Measurements from ENCODE around the gene AGPAT3. TPM values are rescaled to one million over a fixed set of nuclear protein-coding genes. Genes with fewer than 3 reads are reported as not detected.

AGPAT3 gene
- total and polyA plus RNA-seq, 10 of the 15 experiments (the other 5 are each of a cell fraction or from before 2014, with no cell fraction given), result 1.2 to 110 (median 30.8) TPM

DNA sequence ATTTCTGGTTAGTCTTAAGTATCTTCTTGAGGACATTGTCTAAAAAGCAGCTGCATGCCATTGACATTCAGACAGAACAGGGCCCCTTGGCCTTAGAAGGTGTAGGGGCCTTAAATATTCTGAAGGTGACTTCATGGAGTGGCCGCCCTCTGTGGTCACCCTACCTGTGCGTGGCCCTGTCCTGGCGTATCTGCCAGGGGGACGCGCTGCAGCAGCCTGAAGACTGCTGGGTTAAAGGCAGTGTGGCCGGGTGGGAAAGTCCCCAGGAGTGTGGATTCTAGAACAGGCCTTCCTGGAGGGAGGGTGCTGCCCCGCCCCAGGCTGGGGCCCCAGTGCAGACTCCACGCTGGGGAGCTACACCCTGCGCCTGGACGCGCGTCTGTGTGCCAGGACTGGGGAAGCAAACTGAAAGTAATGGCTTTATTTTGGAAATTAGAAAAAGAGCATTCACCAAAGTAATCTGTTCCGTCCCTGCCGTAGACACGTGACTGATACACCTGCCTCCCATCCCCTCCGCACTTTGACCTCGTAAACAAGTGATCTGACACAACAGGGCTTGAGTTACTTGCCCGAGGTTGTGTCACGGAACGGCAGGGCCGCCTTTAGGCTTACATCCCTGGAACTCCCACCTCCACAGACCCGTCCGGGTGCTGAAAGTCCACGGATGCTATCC, 1.8 kb downstream of the AGPAT3 start:
- H3K79me2 ChIP-seq (ENCODE audit: control insufficient read depth, insufficient read depth, low read length), result peaks cover 68% of the 10 kb centered on the region
- no TSS peak for BruUV-seq (replicated peaks)
- ATAC-seq, result peak; percentile 85
- SMC1A ChIA-PET (ENCODE audit: uncharacterized antibody, unreplicated experiment), result interaction anchor here (1.1 to 1.6 kb wide), 4 partner anchors 13 to 54 kb away, joined by 3 to 12 read pairs (median 5); no protein-coding TSS in a partner anchor
- in situ Hi-C loops (cut with MboI), result no loop called here
- CTCF ChIA-PET, result interaction anchor here (0.7 to 1.3 kb wide), 5 partner anchors 31 to 75 kb away, joined by 3 to 6 read pairs (median 4); no protein-coding TSS in a partner anchor
- no peak for FAIRE-seq
- peak; percentile 50 for DNase-seq (ENCODE audit: low read depth, low spot score)
- H3K4me1 ChIP-seq (ENCODE audit: control insufficient read depth, insufficient read depth, low read length), result peaks cover 15% of the 10 kb centered on the region
- H3K9ac ChIP-seq (ENCODE audit: control insufficient read depth, insufficient read depth, low read length), result peak overlapping the region; percentile 88
- H3K27me3 ChIP-seq (replicated peaks in 1 of 2; ENCODE audit: control insufficient read depth in 2 of 2, insufficient read depth in 2 of 2, low read length in 1 of 2), result no peaks in the 10 kb centered on the region
- H3K9me3 ChIP-seq (replicated peaks; ENCODE audit: control insufficient read depth, insufficient read depth, low read length), result no peaks in the 10 kb centered on the region; the same call in 2 of the 3 replicates
- peak overlapping the region; percentile 85 for H3K27ac ChIP-seq (ENCODE audit: control insufficient read depth, insufficient read depth)
- no peak overlapping the region for H2AFZ ChIP-seq (ENCODE audit: control insufficient read depth, low read depth, low read length)
- RAD21 ChIA-PET (ENCODE audit: unreplicated experiment), result interaction anchor here (0.6 to 1.9 kb wide), 6 partner anchors 14 to 432 kb away, joined by 3 to 17 read pairs (median 4); no protein-coding TSS in a partner anchor
- peak overlapping the region; percentile 89 for H3K4me2 ChIP-seq (ENCODE audit: control insufficient read depth, insufficient read depth)
- WGBS (ENCODE audit: insufficient coverage, insufficient replicate concordance, low lambda C conversion rate, missing lambda C conversion rate), result 45% methylated on average over 24 of the region's 24 CpGs
- 0 out of 2 replicates have a peak, but pooled peaks cover 3% of the 10 kb centered on the region for H4K20me1 ChIP-seq (ENCODE audit: control insufficient read depth, insufficient read depth)
- H3K36me3 ChIP-seq (ENCODE audit: control insufficient read depth in 2 of 2, insufficient read depth in 2 of 2, low read length in 1 of 2), result peaks cover 3 to 11% of the 10 kb centered on the region in 2 experiments; a peak in 2 of 4 replicates
- intact Hi-C loops (cut with micrococcal nuclease; ENCODE audit: unreplicated experiment), result loop anchor here (2.0 kb wide), 2 partner anchors 52 to 72 kb away; no protein-coding TSS in a partner anchor
- H3K4me3 ChIP-seq, result peak overlapping the region; percentile 75
- POLR2A ChIA-PET, result interaction anchor here (0.7 to 1.5 kb wide), 6 partner anchors 9 to 85 kb away, joined by 3 to 7 read pairs (median 6); no protein-coding TSS in a partner anchor
- TF ChIP-seq, protein P1, sequence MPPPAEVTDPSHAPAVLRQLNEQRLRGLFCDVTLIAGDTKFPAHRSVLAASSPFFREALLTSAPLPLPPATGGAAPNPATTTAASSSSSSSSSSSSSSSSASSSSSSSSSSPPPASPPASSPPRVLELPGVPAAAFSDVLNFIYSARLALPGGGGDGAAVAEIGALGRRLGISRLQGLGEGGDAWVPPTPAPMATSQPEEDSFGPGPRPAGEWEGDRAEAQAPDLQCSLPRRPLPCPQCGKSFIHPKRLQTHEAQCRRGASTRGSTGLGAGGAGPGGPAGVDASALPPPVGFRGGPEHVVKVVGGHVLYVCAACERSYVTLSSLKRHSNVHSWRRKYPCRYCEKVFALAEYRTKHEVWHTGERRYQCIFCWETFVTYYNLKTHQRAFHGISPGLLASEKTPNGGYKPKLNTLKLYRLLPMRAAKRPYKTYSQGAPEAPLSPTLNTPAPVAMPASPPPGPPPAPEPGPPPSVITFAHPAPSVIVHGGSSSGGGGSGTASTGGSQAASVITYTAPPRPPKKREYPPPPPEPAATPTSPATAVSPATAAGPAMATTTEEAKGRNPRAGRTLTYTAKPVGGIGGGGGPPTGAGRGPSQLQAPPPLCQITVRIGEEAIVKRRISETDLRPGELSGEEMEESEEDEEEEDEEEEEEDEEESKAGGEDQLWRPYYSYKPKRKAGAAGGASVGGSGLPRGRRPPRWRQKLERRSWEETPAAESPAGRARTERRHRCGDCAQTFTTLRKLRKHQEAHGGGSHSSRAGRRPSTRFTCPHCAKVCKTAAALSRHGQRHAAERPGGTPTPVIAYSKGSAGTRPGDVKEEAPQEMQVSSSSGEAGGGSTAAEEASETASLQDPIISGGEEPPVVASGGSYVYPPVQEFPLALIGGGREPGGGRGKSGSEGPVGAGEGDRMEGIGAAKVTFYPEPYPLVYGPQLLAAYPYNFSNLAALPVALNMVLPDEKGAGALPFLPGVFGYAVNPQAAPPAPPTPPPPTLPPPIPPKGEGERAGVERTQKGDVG (CRISPR knock-in tag; IDR thresholded peaks at IDR 0.05), result no peak
- TF ChIP-seq TCF3 (IDR thresholded peaks at IDR 0.05; ENCODE audit: borderline replicate concordance, insufficient read depth, low read depth, low read length) (no peak), EZH2 (IDR thresholded peaks at IDR 0.05; ENCODE audit: borderline replicate concordance, control insufficient read depth, low read depth, low read length) (no peak), STAT1 (conservative IDR thresholded peaks at IDR 0.05) (0 out of 2 replicates have a peak, but pooled peaks have one; percentile 31), RELA (IDR thresholded peaks at IDR 0.05; ENCODE audit: borderline replicate concordance, partially characterized antibody) (peak; percentile 50), POLR2AphosphoS2 (IDR thresholded peaks at IDR 0.05; ENCODE audit: low read depth, low read length) (0 out of 2 replicates have a peak, but pooled peaks have one; percentile 38), NR2C1 (IDR thresholded peaks at IDR 0.05) (peak; percentile 57), HCFC1 (IDR thresholded peaks at IDR 0.05; ENCODE audit: low read length) (0 out of 2 replicates have a peak, but pooled peaks have one; percentile 13), TARDBP (IDR thresholded peaks at IDR 0.05; ENCODE audit: borderline replicate concordance) (no peak), TBL1XR1 (IDR thresholded peaks at IDR 0.05; ENCODE audit: low read depth, low read length) (0 out of 2 replicates have a peak, but pooled peaks have one; percentile 43), PAX8 (IDR thresholded peaks at IDR 0.05) (no peak), KDM1A (IDR thresholded peaks at IDR 0.05; ENCODE audit: borderline replicate concordance) (no peak), NRF1 (conservative IDR thresholded peaks at IDR 0.05; ENCODE audit: low read depth, low read length) (no peak), TCF12 (IDR thresholded peaks at IDR 0.05; ENCODE audit: low read depth, low read length) (0 out of 2 replicates have a peak, but pooled peaks have one; percentile 21), MYB (IDR thresholded peaks at IDR 0.05; ENCODE audit: borderline replicate concordance, low read depth, low read length) (no peak)
- TF ChIP-seq, protein P2, sequence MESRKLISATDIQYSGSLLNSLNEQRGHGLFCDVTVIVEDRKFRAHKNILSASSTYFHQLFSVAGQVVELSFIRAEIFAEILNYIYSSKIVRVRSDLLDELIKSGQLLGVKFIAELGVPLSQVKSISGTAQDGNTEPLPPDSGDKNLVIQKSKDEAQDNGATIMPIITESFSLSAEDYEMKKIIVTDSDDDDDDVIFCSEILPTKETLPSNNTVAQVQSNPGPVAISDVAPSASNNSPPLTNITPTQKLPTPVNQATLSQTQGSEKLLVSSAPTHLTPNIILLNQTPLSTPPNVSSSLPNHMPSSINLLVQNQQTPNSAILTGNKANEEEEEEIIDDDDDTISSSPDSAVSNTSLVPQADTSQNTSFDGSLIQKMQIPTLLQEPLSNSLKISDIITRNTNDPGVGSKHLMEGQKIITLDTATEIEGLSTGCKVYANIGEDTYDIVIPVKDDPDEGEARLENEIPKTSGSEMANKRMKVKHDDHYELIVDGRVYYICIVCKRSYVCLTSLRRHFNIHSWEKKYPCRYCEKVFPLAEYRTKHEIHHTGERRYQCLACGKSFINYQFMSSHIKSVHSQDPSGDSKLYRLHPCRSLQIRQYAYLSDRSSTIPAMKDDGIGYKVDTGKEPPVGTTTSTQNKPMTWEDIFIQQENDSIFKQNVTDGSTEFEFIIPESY (IDR thresholded peaks at IDR 0.05), result no peak
- TF ChIP-seq, protein P3, sequence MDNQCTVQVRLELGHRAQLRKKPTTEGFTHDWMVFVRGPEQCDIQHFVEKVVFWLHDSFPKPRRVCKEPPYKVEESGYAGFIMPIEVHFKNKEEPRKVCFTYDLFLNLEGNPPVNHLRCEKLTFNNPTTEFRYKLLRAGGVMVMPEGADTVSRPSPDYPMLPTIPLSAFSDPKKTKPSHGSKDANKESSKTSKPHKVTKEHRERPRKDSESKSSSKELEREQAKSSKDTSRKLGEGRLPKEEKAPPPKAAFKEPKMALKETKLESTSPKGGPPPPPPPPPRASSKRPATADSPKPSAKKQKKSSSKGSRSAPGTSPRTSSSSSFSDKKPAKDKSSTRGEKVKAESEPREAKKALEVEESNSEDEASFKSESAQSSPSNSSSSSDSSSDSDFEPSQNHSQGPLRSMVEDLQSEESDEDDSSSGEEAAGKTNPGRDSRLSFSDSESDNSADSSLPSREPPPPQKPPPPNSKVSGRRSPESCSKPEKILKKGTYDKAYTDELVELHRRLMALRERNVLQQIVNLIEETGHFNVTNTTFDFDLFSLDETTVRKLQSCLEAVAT (IDR thresholded peaks at IDR 0.05), result no peak
